GM12878 (cell line): ENCODE data around the gene PKLR. TPM values are rescaled to one million over a fixed set of nuclear protein-coding genes. Genes with fewer than 3 reads are reported as not detected.

ENCODE experiments used
- BACH1 ChIP-seq: fragments of 450-650 bp; IDR thresholded peaks from 2 replicates; pipeline ENCODE4 v1.6.1; 2017; ENCODE audit warnings: mild to moderate bottlenecking, borderline replicate concordance
- ESRRA ChIP-seq: IDR thresholded peaks from 2 replicates; pipeline ENCODE4 v1.6.1; 2012; ENCODE audit warnings: mild to moderate bottlenecking, low read length, improper control_type of control experiment
- ETV6 ChIP-seq, 2 experiments: fragments of 450-650 bp in 1 of 2; IDR thresholded peaks in 1 of 2; conservative IDR thresholded peaks in 1 of 2; 2 replicates each; pipeline ENCODE4 v1.6.1; 2014; ENCODE audit warnings: antibody characterized with exemption in 1 of 2, borderline replicate concordance in 1 of 2, low read depth in 1 of 2, mild to moderate bottlenecking in 1 of 2, moderate library complexity in 1 of 2
- KDM1A ChIP-seq: fragments of 200-600 bp; sonication (generic); IDR thresholded peaks from 2 replicates; pipeline ENCODE4 v1.6.1; 2016; ENCODE audit warnings: borderline replicate concordance
- MXI1 ChIP-seq: fragments of 150-350 bp; IDR thresholded peaks from 2 replicates; pipeline ENCODE4 v1.6.1; 2011; ENCODE audit warnings: low read depth, mild to moderate bottlenecking, inconsistent platforms, low read length, improper control_type of control experiment
- NFYA ChIP-seq: IDR thresholded peaks from 2 replicates; pipeline ENCODE4 v1.6.1; 2011; ENCODE audit warnings: low read depth, mild to moderate bottlenecking, low read length, improper control_type of control experiment, borderline replicate concordance
- NR2F1 ChIP-seq: fragments of 450-650 bp; conservative IDR thresholded peaks from 2 replicates; pipeline ENCODE4 v1.6.1; 2017; ENCODE audit warnings: mild to moderate bottlenecking
- PAX8 ChIP-seq: fragments of 450-650 bp; IDR thresholded peaks from 2 replicates; pipeline ENCODE4 v1.6.1; 2017; ENCODE audit warnings: mild to moderate bottlenecking, moderate library complexity
- POLR2A ChIP-seq: IDR thresholded peaks from 2 replicates; pipeline ENCODE4 v1.6.1; 2011; ENCODE audit warnings: low read depth, mild to moderate bottlenecking, low read length
- POLR2AphosphoS5 ChIP-seq: IDR thresholded peaks from 2 replicates; pipeline ENCODE4 v1.6.1; 2011; ENCODE audit warnings: mild to moderate bottlenecking, low read length, inconsistent platforms
- SIN3A ChIP-seq: IDR thresholded peaks from 2 replicates; pipeline ENCODE4 v1.6.1; 2012; ENCODE audit warnings: low read depth, low read length, improper control_type of control experiment
- SMC3 ChIP-seq: IDR thresholded peaks from 2 replicates; pipeline ENCODE4 v1.6.1; 2011; ENCODE audit warnings: low read length, improper control_type of control experiment, borderline replicate concordance
- SPI1 ChIP-seq: IDR thresholded peaks from 2 replicates; pipeline ENCODE4 v1.6.1; 2011; ENCODE audit warnings: low read depth, mild to moderate bottlenecking, low read length, moderate library complexity, borderline replicate concordance; ENCODE audit not compliant: insufficient read depth
- SREBF2 ChIP-seq: IDR thresholded peaks from 2 replicates; pipeline ENCODE4 v1.6.1; 2012; ENCODE audit warnings: mild to moderate bottlenecking, low read length
- TARDBP ChIP-seq: IDR thresholded peaks from 2 replicates; pipeline ENCODE4 v1.6.1; 2016; ENCODE audit warnings: borderline replicate concordance
- TCF3 ChIP-seq: IDR thresholded peaks from 2 replicates; pipeline ENCODE4 v1.6.1; 2012; ENCODE audit warnings: low read depth, mild to moderate bottlenecking, low read length, borderline replicate concordance; ENCODE audit not compliant: insufficient read depth
- WRNIP1 ChIP-seq: IDR thresholded peaks from 2 replicates; pipeline ENCODE4 v1.6.1; 2011; ENCODE audit warnings: low read depth, low read length, improper control_type of control experiment, borderline replicate concordance
- polyA plus RNA-seq, 11 experiments: library from polyadenylated mRNA; depleted of rRNA in 4 of 11; unstranded in 6 of 11; stranded (reverse) in 5 of 11; fragments of >200 nt; fragmentation: Nextera tagmentation in 4 of 11; fragmentation: Illumina TruSeq in 1 of 11; extraction: Ambion mirVana in 4 of 11; extraction: Trizol in 1 of 11; gene quantifications; 1 replicate in 1 of 11; 2 replicates in 10 of 11; pipeline versions ENCODE4 v1.2.1 to v1.2.3, GENCODE V29; 2011 to 2016; ENCODE audit warnings: inconsistent platforms in 2 of 11, missing spikeins in 2 of 11, low read depth in 1 of 11
- total RNA-seq, 4 experiments: library from RNA; depleted of rRNA in 3 of 4; stranded (reverse); fragments of >200 nt in 3 of 4; fragmentation: Illumina TruSeq in 1 of 4; extraction: Trizol in 1 of 4; gene quantifications; 2 replicates each; pipeline versions ENCODE4 v1.2.1 to v1.2.3, GENCODE V29; 2013 to 2021

Gene PKLR
- total and polyA plus RNA-seq, 10 of the 15 experiments (the other 5 are each of a cell fraction or from before 2014, with no cell fraction given), result 0.04 to 0.15 (median 0.08) TPM; not detected in 7

GRCh38 chr1:155308493-155309422 is 7.5 kb upstream of the PKLR start, which contains the start of gene FDPS (continued):
- TF ChIP-seq SPI1, result no peak
- TF ChIP-seq KDM1A, result no peak
- no peak for TF ChIP-seq ETV6 (conservative IDR thresholded peaks at IDR 0.05 in 1 of 2, IDR thresholded peaks at IDR 0.05 in 1 of 2; ENCODE audit: borderline replicate concordance in 1 of 2, low read depth in 1 of 2)
- no peak; the same call in 1 of the 2 replicates for TF ChIP-seq NR2F1
- TF ChIP-seq SREBF2, result peak; percentile 78; the same call in 1 of the 2 replicates
- TF ChIP-seq ESRRA, result no peak
- no peak for TF ChIP-seq TARDBP
- TF ChIP-seq PAX8, result no peak
- TF ChIP-seq POLR2AphosphoS5, result peak; percentile 91
- TF ChIP-seq NFYA, result peak; percentile 36; the same call in 1 of the 2 replicates
- TF ChIP-seq SMC3, result no peak; the same call in 1 of the 2 replicates
- peak; percentile 84 for TF ChIP-seq POLR2A
- TF ChIP-seq BACH1, result 0 out of 2 replicates have a peak, but pooled peaks have one; percentile 19
- TF ChIP-seq SIN3A, result peak; percentile 81
- TF ChIP-seq MXI1, result peak; percentile 70
- 0 out of 2 replicates have a peak, but pooled peaks have one; percentile 7 for TF ChIP-seq TCF3
- no peak; the same call in 1 of the 2 replicates for TF ChIP-seq WRNIP1
